ENCODE data around the gene PLLP. TPM values are rescaled to one million over a fixed set of nuclear protein-coding genes. Genes with fewer than 3 reads are reported as not detected.
A peak's percentile ranks its signal among the peaks of the same experiment; 100 is the strongest.

PLLP gene
- polyA plus RNA-seq, 4 donors: 18.6 to 33.5 (median 21.6) TPM

GRCh38 chr16:57258226-57258909, 26.1 kb downstream of the PLLP start:
- DNase-seq (ENCODE audit: low read depth in 4 of 4, low spot score in 2 of 4): no peak

- no peak for DNase-seq (ENCODE audit: low read depth in 4 of 4, low spot score in 2 of 4)
Measured at GRCh38 chr16:57257455-57258070, 26.9 kb downstream of the PLLP start.

- DNase-seq (ENCODE audit: low read depth in 4 of 4, low spot score in 2 of 4): no peak
Measured at GRCh38 chr16:57256601-57257395, 27.7 kb downstream of the PLLP start.

GRCh38 chr16:57255686-57256415, 28.6 kb downstream of the PLLP start:
- no peak for DNase-seq (ENCODE audit: low read depth in 4 of 4, low spot score in 2 of 4)

- DNase-seq (ENCODE audit: low read depth in 4 of 4, low spot score in 2 of 4): no peak
Measured at GRCh38 chr16:57253466-57253865, 31.0 kb downstream of the PLLP start.

- DNase-seq (ENCODE audit: low read depth in 4 of 4, low spot score in 2 of 4): no peak
Measured at GRCh38 chr16:57252148-57252721, 32.2 kb downstream of the PLLP start.

GRCh38 chr16:57251352-57251751, 33.1 kb downstream of the PLLP start:
- no peak for DNase-seq (ENCODE audit: low read depth in 4 of 4, low spot score in 2 of 4)

- no peak for DNase-seq (ENCODE audit: low read depth in 4 of 4, low spot score in 2 of 4)
Measured at GRCh38 chr16:57245472-57246113, 38.9 kb downstream of the PLLP start.

GRCh38 chr16:57244767-57245471, 39.6 kb downstream of the PLLP start, which contains the start of gene ARL2BP:
TSS of gene ARL2BP (plus strand) at chr16:57245259. CDS start at chr16:57245368, 109 bp downstream.
- DNase-seq (ENCODE audit: low read depth in 4 of 4, low spot score in 2 of 4): peak; percentile 83 to 90 (median 89)

GRCh38 chr16:57244463-57244766, 40.1 kb downstream of the PLLP start:
- DNase-seq (ENCODE audit: low read depth in 4 of 4, low spot score in 2 of 4): no peak

GRCh38 chr16:57242650-57243049, 41.8 kb downstream of the PLLP start:
- DNase-seq (ENCODE audit: low read depth in 4 of 4, low spot score in 2 of 4): no peak

- no peak for DNase-seq (ENCODE audit: low read depth in 4 of 4, low spot score in 2 of 4)
Measured at GRCh38 chr16:57240851-57241250, 43.6 kb downstream of the PLLP start.

GRCh38 chr16:57239107-57239506, 45.4 kb downstream of the PLLP start:
- no peak for DNase-seq (ENCODE audit: low read depth in 4 of 4, low spot score in 2 of 4)

GRCh38 chr16:57238682-57239081, 45.8 kb downstream of the PLLP start:
- no peak for DNase-seq (ENCODE audit: low read depth in 4 of 4, low spot score in 2 of 4)

- DNase-seq (ENCODE audit: low read depth in 4 of 4, low spot score in 2 of 4): no peak
Measured at GRCh38 chr16:57236022-57236350, 48.5 kb downstream of the PLLP start.

GRCh38 chr16:57235128-57236021, 49.1 kb downstream of the PLLP start:
- DNase-seq (ENCODE audit: low read depth in 4 of 4, low spot score in 2 of 4): no peak

- no peak for DNase-seq (ENCODE audit: low read depth in 4 of 4, low spot score in 2 of 4)
Measured at GRCh38 chr16:57234707-57235092, 49.8 kb downstream of the PLLP start.

- DNase-seq (ENCODE audit: low read depth in 4 of 4, low spot score in 2 of 4): no peak
Measured at GRCh38 chr16:57233944-57234706, 50.3 kb downstream of the PLLP start.

Measured in left renal cortex interstitium (tissue), 4 donors.